Measurements from ENCODE around the gene FOXO3.

FOXO3 gene

GRCh38 chr6:108618623-108619152 lies 58.0 kb downstream of the FOXO3 start:
- no peak overlapping the region for H3K27ac ChIP-seq
- no peaks in the 10 kb centered on the region for H3K27me3 ChIP-seq (replicated peaks)
- TF ChIP-seq, protein P1, sequence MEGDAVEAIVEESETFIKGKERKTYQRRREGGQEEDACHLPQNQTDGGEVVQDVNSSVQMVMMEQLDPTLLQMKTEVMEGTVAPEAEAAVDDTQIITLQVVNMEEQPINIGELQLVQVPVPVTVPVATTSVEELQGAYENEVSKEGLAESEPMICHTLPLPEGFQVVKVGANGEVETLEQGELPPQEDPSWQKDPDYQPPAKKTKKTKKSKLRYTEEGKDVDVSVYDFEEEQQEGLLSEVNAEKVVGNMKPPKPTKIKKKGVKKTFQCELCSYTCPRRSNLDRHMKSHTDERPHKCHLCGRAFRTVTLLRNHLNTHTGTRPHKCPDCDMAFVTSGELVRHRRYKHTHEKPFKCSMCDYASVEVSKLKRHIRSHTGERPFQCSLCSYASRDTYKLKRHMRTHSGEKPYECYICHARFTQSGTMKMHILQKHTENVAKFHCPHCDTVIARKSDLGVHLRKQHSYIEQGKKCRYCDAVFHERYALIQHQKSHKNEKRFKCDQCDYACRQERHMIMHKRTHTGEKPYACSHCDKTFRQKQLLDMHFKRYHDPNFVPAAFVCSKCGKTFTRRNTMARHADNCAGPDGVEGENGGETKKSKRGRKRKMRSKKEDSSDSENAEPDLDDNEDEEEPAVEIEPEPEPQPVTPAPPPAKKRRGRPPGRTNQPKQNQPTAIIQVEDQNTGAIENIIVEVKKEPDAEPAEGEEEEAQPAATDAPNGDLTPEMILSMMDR (IDR thresholded peaks at IDR 0.05; ENCODE audit: low read depth, low read length, missing control alignments) = no peak
- no peak overlapping the region for H3K4me3 ChIP-seq (ENCODE audit: low read depth, low read length)
- in situ Hi-C loops (cut with HindIII; ENCODE audit: low pct_ligation_motif_present, low sequenced_read_pairs) = no loop called here
- no peaks in the 10 kb centered on the region for H3K36me3 ChIP-seq (replicated peaks)
- no peak for DNase-seq

DNA sequence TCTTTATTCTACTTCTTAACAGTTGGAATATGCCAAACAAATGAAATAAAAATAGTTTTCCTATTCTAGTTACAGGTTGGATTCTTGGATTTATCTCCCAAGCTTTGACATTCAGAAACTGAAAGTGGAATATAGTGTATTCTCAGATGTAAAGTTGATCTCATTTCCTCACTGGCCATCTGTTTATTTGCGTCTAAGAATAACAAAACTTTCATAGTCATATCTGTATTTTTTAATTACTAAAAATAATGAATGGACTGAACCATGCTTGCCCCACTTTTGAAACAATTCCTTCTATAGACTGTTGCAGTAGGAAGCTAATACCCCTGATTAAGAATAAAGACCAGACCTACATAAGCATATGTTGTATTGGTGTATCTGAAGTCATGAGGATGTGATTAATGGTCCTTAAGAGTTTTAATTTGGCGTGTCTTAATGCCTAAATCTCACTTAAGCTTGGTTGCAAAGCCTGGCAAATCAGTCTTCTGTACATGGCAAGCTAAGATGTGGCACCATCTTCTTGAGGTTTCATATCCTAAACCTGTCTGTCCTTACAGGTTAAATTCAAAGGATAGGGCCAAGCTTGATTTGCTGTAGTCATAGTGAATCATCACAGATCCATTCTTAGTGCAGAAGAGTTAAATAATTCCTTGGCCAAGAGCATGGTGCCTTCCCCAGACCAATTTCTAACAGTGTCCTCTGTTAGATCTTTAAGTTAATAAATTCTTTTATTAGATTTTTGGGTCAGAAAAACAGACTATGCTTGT lies 58.9 kb downstream of the FOXO3 start:
- in situ Hi-C loops (cut with HindIII; ENCODE audit: low pct_ligation_motif_present, low sequenced_read_pairs) = no loop called here
- DNase-seq = no peak
- H3K27ac ChIP-seq = no peak overlapping the region

DNA sequence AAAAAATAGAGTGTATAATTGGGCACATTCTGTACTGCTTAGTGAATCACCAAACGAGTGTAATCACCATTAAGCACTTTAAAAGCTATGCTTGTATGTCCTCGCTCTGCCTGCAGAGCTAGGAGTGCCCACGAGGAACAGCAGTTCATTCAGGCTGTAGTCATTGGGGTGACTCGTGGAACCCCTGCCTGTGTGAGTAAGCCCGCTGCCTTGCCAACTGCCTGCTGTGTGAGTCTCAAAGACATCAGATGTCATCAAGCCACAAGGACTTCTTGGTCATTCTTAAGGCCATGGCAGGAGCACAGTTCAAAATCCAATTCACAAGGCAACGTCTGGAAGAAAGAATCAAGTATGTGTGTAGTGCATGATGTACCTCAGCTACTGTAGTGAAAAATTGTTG lies 60.4 kb downstream of the FOXO3 start:
- Histone ChIP-seq H3K36me3 (replicated peaks) (no peaks in the 10 kb centered on the region), H3K4me3 (ENCODE audit: low read depth, low read length) (no peak overlapping the region), H3K27me3 (replicated peaks) (no peaks in the 10 kb centered on the region), H3K27ac (no peak overlapping the region)
- TF ChIP-seq, protein P1 (IDR thresholded peaks at IDR 0.05; ENCODE audit: low read depth, low read length, missing control alignments) = peak; percentile 44
- in situ Hi-C loops (cut with HindIII; ENCODE audit: low pct_ligation_motif_present, low sequenced_read_pairs) = no loop called here
- DNase-seq = peak; percentile 88

More for the DNA sequence above, 58.9 kb downstream of the FOXO3 start:
- Histone ChIP-seq H3K4me3 (ENCODE audit: low read depth, low read length) (no peak overlapping the region), H3K36me3 (replicated peaks) (no peaks in the 10 kb centered on the region), H3K27me3 (replicated peaks) (no peaks in the 10 kb centered on the region)
- TF ChIP-seq, protein P1 (IDR thresholded peaks at IDR 0.05; ENCODE audit: low read depth, low read length, missing control alignments) = no peak

- in situ Hi-C loops (cut with HindIII; ENCODE audit: low pct_ligation_motif_present, low sequenced_read_pairs) = no loop called here
- TF ChIP-seq, protein P1 (IDR thresholded peaks at IDR 0.05; ENCODE audit: low read depth, low read length, missing control alignments) = no peak
- Histone ChIP-seq H3K4me3 (ENCODE audit: low read depth, low read length) (no peak overlapping the region), H3K36me3 (replicated peaks) (no peaks in the 10 kb centered on the region), H3K27me3 (replicated peaks) (no peaks in the 10 kb centered on the region), H3K27ac (peak overlapping the region; percentile 77)
- DNase-seq = peak; percentile 90
Measured at GRCh38 chr6:108622641-108623298, 62.1 kb downstream of the FOXO3 start.

DNA sequence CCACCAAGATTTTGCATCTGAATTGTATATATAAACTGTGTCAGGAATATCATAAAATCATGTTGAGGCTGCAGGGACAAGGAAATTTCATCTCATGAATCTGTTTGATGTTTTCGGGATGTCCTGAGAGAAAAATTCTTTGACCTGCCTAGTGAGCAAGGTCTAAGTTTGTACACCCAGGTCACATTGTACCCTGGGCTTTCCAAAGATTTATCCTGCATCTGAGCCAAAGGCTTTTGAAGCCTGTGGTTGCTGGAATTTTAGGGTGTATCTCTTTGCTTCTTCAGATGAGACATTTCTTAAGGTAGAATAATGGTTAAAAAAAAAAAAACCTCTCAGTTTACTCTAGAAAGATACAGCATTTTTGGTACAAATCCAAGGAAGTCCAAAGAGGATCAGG lies 63.3 kb downstream of the FOXO3 start:
- in situ Hi-C loops (cut with HindIII; ENCODE audit: low pct_ligation_motif_present, low sequenced_read_pairs) = no loop called here
- TF ChIP-seq, protein P1 (IDR thresholded peaks at IDR 0.05; ENCODE audit: low read depth, low read length, missing control alignments) = no peak

More for the DNA sequence above, 63.3 kb downstream of the FOXO3 start:
- no peak overlapping the region for H3K4me3 ChIP-seq (ENCODE audit: low read depth, low read length)
- H3K36me3 ChIP-seq (replicated peaks) = no peaks in the 10 kb centered on the region
- H3K27me3 ChIP-seq (replicated peaks) = no peaks in the 10 kb centered on the region
- no peak overlapping the region for H3K27ac ChIP-seq
- DNase-seq = no peak

Data from brain microvascular endothelial cell (primary cell).